Gastrocnemius medialis (tissue), 4 donors: ENCODE measurements around the gene CRYGS. TPM values are rescaled to one million over a fixed set of nuclear protein-coding genes. Genes with fewer than 3 reads are reported as not detected.

Experiments
- ATAC-seq, 2 donors: fragments of 150-250 bp; one replicate each; pipeline ENCODE4 v1.9.1; 2016
- DNase-seq, 2 donors: peaks; one replicate each; pipeline ENCODE4 v3.0.0-alpha.2; 2019
- H3K27ac ChIP-seq, 4 donors: fragments of 200-600 bp; sonication (generic); 1 replicate in 1 of 4; 2 replicates in 3 of 4; pipeline ENCODE4 v1.5.1; 2016 to 2018; ENCODE audit warnings: mild to moderate bottlenecking in 2 of 4, moderate library complexity in 1 of 4
- H3K27me3 ChIP-seq, 3 donors: fragments of 200-600 bp; sonication (generic) in 2 of 3; 1 replicate in 1 of 3; 2 replicates in 2 of 3; pipeline versions ENCODE4 v1.5.1 to v1.6.0; 2016 to 2019; ENCODE audit warnings: mild to moderate bottlenecking in 1 of 3, moderate library complexity in 1 of 3
- H3K36me3 ChIP-seq, 2 donors: fragments of 200-600 bp; sonication (generic) in 1 of 2; one replicate each; pipeline ENCODE4 v1.5.1; 2017 to 2018
- H3K4me1 ChIP-seq, 2 donors: fragments of 200-600 bp; sonication (generic) in 1 of 2; one replicate each; pipeline ENCODE4 v1.5.1; 2016 to 2017; ENCODE audit warnings: mild to moderate bottlenecking in 2 of 2
- H3K4me3 ChIP-seq, 4 donors: fragments of 200-600 bp; sonication (generic) in 3 of 4; 1 replicate in 1 of 4; 2 replicates in 3 of 4; pipeline ENCODE4 v1.5.1; 2016 to 2019; ENCODE audit warnings: mild to moderate bottlenecking in 2 of 4
- H3K9me3 ChIP-seq, 3 donors: fragments of 200-600 bp; sonication (generic) in 2 of 3; 1 replicate in 1 of 3; 2 replicates in 2 of 3; pipeline ENCODE4 v1.5.1; 2016 to 2019
- POLR2A ChIP-seq, 2 donors: fragments of 450-650 bp; IDR thresholded peaks; one replicate each; pipeline ENCODE4 v1.6.1; 2017; ENCODE audit warnings: antibody characterized with exemption in 2 of 2, mild to moderate bottlenecking in 2 of 2, moderate library complexity in 2 of 2
- in situ Hi-C, 4 donors: fragments of 200-750 bp; cut with MboI; loops; one replicate each; pipeline versions ENCODE4 v1.15.0 to v1.8.0; 2017; ENCODE audit warnings: low sequenced_read_pairs in 4 of 4
- intact Hi-C: fragments of 100-400 bp; cut with DNase I; formaldehyde crosslinking; loops from one replicate; pipeline ENCODE4 v1.15.1; 2023; ENCODE audit warnings: low total_unique reads
- total RNA-seq, 4 donors: library from RNA; depleted of rRNA; stranded (reverse); fragments of >200 nt; gene quantifications; one replicate each; pipeline versions ENCODE4 v1.1.0 to v1.2.3, GENCODE V29; 2016
- TF ChIP-seq, protein P1 (sequence below), 5 experiments: fragments of 450-650 bp in 3 of 5; fragments of 200-600 bp in 2 of 5; sonication (generic) in 2 of 5; IDR thresholded peaks in 4 of 5; conservative IDR thresholded peaks in 1 of 5; 1 replicate in 4 of 5; 2 replicates in 1 of 5; pipeline ENCODE4 v1.5.1; 2016 to 2019; ENCODE audit warnings: antibody characterized with exemption in 5 of 5, mild to moderate bottlenecking in 3 of 5, moderate library complexity in 3 of 5

Gene CRYGS
- total RNA-seq, 4 donors from 2014 or later: 2.1 TPM; not detected in 3

GRCh38 chr3:186567072-186567921 lies 23.1 kb upstream of the CRYGS start, which contains the start of gene TBCCD1:
TBCCD1 (minus strand) TSS chr3:186567339; CDS start chr3:186564329, 3,010 bp downstream.
- in situ Hi-C loops: loop anchor here in 2 of 4 donors (10.0 to 25.0 kb wide), 5 partner anchors 220 to 980 kb away; partner anchors contain the start of genes EIF4A2 (in 1 of the 2), ETV5 (in 1 of the 2) and SENP2 (in 1 of the 2)
- peaks cover 25 to 38% of the 10 kb centered on the region in 2 donors for H3K4me1 ChIP-seq

DNA sequence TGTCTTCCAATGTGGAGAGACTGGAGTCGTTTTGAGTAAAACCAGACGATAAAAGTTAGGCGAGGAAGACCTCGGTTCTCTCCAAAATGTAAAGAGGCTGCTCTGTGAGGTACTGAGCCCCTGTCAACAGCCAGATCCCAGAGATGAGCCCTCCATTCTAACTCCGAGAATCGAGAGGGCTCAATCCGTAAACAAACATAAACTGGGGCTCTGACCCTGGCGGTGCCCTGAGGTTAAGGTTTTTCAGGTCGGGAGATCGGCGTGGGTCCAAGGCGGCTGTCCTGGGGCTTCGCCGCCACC lies 22.5 kb upstream of the CRYGS start:
- intact Hi-C loops: loop anchor here (2.0 to 5.0 kb wide), 2 partner anchors 241 to 980 kb away; partner anchors contain the start of genes RFC4 and SENP2
- DNase-seq: no peak
- TF ChIP-seq, protein P1, sequence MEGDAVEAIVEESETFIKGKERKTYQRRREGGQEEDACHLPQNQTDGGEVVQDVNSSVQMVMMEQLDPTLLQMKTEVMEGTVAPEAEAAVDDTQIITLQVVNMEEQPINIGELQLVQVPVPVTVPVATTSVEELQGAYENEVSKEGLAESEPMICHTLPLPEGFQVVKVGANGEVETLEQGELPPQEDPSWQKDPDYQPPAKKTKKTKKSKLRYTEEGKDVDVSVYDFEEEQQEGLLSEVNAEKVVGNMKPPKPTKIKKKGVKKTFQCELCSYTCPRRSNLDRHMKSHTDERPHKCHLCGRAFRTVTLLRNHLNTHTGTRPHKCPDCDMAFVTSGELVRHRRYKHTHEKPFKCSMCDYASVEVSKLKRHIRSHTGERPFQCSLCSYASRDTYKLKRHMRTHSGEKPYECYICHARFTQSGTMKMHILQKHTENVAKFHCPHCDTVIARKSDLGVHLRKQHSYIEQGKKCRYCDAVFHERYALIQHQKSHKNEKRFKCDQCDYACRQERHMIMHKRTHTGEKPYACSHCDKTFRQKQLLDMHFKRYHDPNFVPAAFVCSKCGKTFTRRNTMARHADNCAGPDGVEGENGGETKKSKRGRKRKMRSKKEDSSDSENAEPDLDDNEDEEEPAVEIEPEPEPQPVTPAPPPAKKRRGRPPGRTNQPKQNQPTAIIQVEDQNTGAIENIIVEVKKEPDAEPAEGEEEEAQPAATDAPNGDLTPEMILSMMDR (IDR thresholded peaks at IDR 0.05 in 4 of 5, conservative IDR thresholded peaks at IDR 0.05 in 1 of 5): no peak
- TF ChIP-seq POLR2A (IDR thresholded peaks at IDR 0.05): no peak
- H3K9me3 ChIP-seq: no peaks in the 10 kb centered on the region
- ATAC-seq: peak; percentile 2 to 5
- H3K4me1 ChIP-seq: peaks cover 25 to 35% of the 10 kb centered on the region in 2 donors
- H3K27me3 ChIP-seq: no peaks in the 10 kb centered on the region
- peak overlapping the region; percentile 93 to 96 (median 94) for H3K27ac ChIP-seq
- H3K36me3 ChIP-seq: peaks cover 0 to 19% of the 10 kb centered on the region in 2 donors
- H3K4me3 ChIP-seq: peak overlapping the region; percentile 82 to 100 (median 92)
- in situ Hi-C loops: loop anchor here in 2 of 4 donors (10.0 to 25.0 kb wide), 5 partner anchors 221 to 979 kb away; partner anchors contain the start of genes EIF4A2 (in 1 of the 2), ETV5 (in 1 of the 2) and SENP2 (in 1 of the 2)

More at GRCh38 chr3:186567072-186567921, 23.1 kb upstream of the CRYGS start, which contains the start of gene TBCCD1:
- H3K27ac ChIP-seq: peak within 1 kb of the TSS; percentile 93 to 96 (median 94)
- no peaks in the 10 kb centered on the region for H3K27me3 ChIP-seq
- H3K4me3 ChIP-seq: peak within 1 kb of the TSS; percentile 82 to 100 (median 92)
- intact Hi-C loops: loop anchor here (2.0 to 5.0 kb wide), 2 partner anchors 240 to 980 kb away; partner anchors contain the start of genes RFC4 and SENP2
- TF ChIP-seq, protein P1 (IDR thresholded peaks at IDR 0.05 in 4 of 5, conservative IDR thresholded peaks at IDR 0.05 in 1 of 5): no peak
- TF ChIP-seq POLR2A (IDR thresholded peaks at IDR 0.05): peak; percentile 91
- peaks cover 0 to 19% of the 10 kb centered on the region in 2 donors for H3K36me3 ChIP-seq
- DNase-seq (peak; percentile 80 to 88), ATAC-seq (peak; percentile 62 to 65)
- H3K9me3 ChIP-seq: no peaks in the 10 kb centered on the region

DNA sequence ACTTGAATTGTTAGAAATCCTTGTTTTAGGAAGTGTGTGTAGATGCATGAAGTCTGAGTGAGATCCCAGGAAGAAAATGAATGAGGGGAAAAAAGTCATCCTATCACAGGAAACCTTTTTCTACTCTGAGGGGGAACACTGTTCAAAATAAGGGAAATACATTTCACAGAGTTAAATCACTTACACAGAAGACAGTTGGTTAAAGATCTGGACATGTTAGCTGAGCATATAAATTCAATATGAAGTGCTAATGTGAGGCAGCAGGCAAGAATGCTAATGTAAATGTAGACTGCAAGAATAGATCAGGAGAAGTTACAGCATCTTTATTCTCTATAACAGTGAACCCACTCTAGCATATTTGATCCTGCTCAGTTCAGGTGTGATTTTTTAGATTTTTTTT lies 20.4 kb upstream of the CRYGS start:
- Histone ChIP-seq H3K9me3 (no peaks in the 10 kb centered on the region), H3K4me1 (peaks cover 14 to 23% of the 10 kb centered on the region in 2 donors), H3K36me3 (peaks cover 0 to 21% of the 10 kb centered on the region in 2 donors), H3K4me3 (no peak overlapping the region), H3K27ac (no peak overlapping the region), H3K27me3 (no peaks in the 10 kb centered on the region)
- DNase-seq (no peak), ATAC-seq (no peak)
- in situ Hi-C loops: loop anchor here in 2 of 4 donors (10.0 to 25.0 kb wide), 5 partner anchors 223 to 977 kb away; partner anchors contain the start of genes EIF4A2 (in 1 of the 2), ETV5 (in 1 of the 2) and SENP2 (in 1 of the 2)
- TF ChIP-seq, protein P1 (IDR thresholded peaks at IDR 0.05 in 4 of 5, conservative IDR thresholded peaks at IDR 0.05 in 1 of 5): no peak
- no peak for TF ChIP-seq POLR2A (IDR thresholded peaks at IDR 0.05)
- intact Hi-C loops: no loop called here

GRCh38 chr3:186552408-186553031 lies 8.3 kb upstream of the CRYGS start:
- no peak overlapping the region for H3K27ac ChIP-seq
- H3K36me3 ChIP-seq: peaks cover 0 to 90% of the 10 kb centered on the region in 2 donors
- intact Hi-C loops (no loop called here), in situ Hi-C loops (loop anchor here in 2 of 4 donors (25.0 kb wide), 4 partner anchors 235 to 965 kb away; partner anchors contain the start of genes EIF4A2 (in 1 of the 2), ETV5 (in 1 of the 2) and SENP2 (in 1 of the 2))
- ATAC-seq (no peak), DNase-seq (no peak)
- H3K4me3 ChIP-seq: no peak overlapping the region
- H3K4me1 ChIP-seq: no peaks in the 10 kb centered on the region
- no peaks in the 10 kb centered on the region for H3K9me3 ChIP-seq
- TF ChIP-seq, protein P1 (IDR thresholded peaks at IDR 0.05 in 4 of 5, conservative IDR thresholded peaks at IDR 0.05 in 1 of 5): no peak
- TF ChIP-seq POLR2A (IDR thresholded peaks at IDR 0.05): no peak
- no peaks in the 10 kb centered on the region for H3K27me3 ChIP-seq
